Stimulated activated CD8-positive, alpha-beta memory T cell treated with anti-CD3 and anti-CD28 coated beads, Interleukin-12 subunit alpha, Interleukin-12 subunit beta, amount 100 ng/mL, for 24 hours (primary cell): ENCODE data around the gene CYP26A1.

Source experiments
- DNase-seq: peaks from one replicate; pipeline ENCODE4 v3.0.0-alpha.2; 2020; ENCODE audit errors: extremely low read depth

The CYP26A1 gene

DNA sequence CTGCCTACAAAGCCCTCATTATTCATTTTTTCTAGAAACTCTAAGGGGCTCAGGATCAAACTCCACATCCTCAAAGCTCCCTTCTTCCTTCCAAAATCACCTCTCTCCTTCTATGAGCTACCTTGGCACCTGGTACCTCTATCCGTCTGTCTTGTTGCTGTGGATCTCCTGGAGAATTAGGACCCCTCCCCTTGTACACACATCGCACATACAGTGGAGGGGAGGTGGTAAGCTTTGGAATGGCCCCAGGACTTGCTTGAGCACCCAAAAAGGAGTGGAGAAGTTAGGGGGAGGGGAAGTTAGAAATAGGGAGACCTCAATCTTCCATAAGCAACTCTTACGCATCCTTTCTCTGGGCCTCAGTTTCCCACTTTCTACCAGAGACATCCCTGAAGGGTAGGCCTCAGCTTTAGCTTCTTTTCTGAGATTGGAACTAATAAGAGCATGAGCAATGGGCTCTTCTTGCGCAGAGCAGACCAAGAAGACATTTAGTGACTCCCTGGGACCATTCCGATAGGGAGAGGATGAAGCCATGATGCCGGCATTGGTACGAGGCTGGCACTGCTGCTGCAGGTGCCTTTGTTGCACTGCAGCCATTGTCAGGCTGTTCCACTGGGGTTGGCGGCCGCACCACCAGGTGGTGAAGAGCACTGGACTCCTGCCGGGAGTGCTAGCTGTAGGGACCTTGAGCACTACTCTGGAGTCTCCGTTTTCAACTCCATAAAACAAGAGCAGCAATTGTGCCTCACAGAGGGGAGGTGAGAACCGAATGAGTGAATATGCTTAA, 8.6 kb upstream of the CYP26A1 start:
- no peak for DNase-seq

DNA sequence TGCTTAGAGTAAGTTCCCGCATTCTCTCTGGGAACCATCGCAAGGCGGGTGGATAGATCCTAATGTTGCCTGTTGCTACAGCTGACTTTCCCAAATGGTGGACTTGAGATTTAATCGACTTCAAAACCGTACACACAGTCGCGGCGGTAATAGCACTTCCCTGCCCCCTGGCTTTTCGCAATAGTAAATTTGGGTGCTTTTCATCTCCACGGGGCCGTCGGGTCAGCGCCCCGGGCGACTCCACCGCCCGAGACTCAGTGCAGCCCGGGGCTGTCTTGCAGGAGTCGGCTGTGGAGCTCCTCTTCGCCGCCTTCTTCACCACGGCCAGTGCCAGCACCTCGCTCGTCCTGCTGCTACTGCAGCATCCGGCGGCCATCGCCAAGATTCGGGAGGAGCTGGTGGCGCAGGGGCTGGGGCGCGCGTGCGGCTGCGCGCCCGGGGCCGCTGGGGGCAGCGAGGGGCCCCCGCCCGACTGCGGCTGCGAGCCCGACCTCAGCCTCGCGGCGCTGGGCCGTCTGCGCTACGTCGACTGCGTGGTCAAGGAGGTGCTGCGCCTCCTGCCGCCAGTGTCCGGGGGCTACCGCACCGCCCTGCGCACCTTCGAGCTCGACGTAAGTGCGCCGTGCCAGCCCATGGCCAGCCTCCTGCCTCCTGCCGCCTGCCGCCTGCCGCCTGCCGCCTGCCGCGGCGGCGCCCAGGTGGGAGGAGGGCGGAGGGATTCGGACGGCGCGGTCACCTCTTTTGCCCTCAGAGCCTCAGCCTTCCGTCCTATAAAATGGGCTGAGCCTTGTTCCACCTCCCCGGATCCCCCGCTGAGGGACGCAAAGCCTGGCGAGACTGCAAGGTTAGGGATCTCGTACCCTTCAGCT, 7.8 kb upstream of the CYP26A1 start:
- no peak for DNase-seq

DNA sequence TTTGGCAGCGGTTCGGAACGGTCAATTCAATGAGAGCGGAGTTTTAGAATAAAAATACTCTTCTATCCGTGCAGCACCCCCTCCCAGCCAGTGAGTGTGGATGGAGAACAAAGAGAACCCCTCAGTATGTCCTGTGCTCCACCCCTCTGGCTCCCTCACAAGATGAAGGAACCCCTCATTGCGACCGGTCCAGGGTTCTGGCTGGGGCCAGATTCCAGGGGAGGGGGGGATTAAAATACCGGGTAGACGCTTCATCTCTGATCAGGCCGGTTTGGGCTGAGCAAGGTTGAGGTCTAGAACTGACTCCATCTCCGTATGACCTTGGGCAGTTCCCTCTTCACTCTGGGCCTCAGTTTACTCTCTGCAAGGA, 7.2 kb upstream of the CYP26A1 start:
- no peak for DNase-seq

DNA sequence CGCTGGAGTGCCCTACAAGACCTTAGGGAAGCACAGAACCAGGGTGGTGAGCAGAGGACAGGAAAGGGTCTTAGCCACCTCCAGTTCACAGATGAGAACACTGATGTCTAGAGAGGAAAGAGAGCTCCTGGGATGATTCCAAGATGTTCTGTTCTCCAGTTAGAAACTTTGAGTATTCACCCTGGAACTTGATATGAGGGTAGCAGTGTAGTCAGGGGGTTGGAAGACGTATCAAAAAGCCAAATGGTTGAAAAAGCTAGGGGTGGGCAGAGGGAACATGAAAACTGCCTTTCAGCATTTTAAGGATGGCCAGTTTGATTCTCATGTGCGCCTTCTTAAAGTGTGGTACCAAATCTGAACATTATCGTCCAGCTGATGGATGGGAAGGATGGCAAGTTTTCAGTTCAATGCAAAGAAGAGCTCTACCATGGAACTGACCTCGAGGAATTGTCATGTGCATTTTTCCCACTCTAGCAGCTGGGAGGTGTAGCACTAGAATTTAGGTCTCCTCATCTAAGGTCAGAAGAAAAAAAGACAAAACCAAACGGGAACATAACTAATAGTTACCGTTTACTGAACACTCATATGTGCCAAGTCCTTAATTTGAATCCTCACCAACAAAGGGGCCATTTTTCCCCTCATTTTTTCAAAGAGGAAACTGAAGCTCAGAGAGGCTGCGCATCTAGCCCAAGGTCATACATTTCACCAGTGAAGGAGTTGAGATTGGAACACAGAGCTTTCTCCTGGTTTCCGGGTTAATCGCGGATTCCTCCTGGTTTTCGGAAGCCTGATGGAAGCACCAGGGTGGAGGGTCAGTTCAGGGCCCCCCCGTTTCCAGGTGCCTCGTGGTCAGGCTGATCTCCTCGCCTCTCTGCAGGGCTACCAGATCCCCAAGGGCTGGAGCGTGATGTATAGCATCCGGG, 6.0 kb upstream of the CYP26A1 start:
- no peak for DNase-seq

DNA sequence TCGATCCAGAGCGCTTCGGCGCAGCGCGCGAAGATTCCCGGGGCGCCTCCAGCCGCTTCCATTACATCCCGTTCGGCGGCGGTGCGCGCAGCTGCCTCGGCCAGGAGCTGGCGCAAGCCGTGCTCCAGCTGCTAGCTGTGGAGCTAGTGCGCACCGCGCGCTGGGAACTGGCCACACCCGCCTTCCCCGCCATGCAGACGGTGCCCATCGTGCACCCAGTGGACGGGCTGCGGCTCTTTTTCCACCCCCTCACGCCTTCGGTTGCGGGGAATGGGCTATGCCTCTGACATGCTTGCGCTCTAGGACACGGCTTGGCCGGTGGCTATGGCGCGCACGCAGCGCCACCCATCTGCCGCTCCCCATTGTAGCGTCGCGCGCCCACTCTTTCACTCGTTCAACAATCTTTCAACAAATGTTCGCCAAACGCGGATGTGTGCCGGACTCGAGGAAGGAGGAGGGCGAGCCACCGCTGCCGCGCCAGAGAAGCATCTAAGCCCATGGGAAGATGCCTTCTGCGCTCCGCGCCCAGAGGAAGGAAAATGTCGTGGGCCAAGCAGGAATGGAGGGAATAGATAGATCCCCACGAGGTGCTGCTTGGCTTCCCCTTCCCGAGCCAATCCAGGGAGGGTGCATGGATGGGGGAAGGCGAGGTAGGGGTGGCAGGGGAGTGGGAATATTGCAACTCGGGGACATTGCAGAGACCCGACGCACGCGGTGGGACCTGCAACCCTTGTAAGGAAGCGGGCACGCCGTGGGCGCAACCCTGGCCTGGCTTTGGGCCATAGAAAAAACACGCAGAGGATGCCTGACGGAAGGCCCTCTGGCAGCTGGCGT, 5.1 kb upstream of the CYP26A1 start:
- no peak for DNase-seq

DNA sequence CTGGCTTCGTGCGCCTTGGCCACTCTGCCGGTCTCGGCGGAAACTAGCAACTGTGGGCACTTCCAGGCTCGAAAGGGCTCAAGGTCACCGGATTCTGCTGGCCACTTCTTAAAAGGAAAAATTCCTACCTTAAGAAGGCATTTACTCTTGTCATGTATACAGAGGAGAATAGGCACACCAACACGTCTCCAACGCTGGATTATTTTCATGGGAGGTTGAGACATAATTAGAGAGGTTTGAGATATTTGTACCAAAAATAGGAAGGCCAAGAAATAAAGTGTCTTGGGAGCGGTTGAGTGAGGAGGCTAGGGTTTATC, 4.5 kb upstream of the CYP26A1 start:
- DNase-seq = no peak

DNA sequence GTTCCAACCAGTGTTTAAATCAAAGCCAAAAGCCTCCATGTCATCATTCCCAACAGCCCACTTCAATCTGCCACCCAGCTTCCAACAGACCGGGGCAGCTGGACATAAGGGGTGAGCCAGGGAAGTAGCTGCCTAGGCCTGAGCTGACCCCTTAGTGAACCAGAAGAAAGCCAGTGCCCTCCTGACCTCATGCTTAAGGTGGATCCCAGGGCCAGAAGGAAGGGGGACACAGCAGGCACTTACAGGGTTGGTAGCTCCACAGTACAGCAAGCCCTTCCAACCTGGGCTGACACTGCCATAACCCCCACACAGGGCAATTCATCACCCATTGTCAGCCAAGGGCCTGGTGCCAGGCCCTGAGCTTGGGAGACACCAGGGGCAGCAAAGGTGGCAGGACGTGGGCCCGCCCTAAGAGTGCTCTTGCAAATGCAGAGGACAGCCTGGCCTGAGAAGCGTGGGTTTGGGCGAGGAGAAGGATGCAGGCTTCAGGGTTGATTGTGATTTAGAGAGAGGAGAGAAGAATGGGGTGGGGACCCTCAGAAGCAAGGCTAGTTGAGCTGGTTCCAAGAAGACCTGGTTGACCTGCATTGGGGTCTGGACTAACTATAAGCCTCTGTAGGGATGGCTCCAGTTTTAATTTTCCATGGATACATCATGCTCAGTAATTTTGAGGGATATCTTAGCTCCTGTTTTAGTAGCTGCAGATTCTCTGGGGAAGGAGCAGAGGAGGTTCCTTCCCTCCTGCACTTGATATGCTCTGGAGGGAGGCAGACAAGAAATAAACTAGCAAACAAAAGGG, 3.1 kb upstream of the CYP26A1 start:
- DNase-seq = no peak

DNA sequence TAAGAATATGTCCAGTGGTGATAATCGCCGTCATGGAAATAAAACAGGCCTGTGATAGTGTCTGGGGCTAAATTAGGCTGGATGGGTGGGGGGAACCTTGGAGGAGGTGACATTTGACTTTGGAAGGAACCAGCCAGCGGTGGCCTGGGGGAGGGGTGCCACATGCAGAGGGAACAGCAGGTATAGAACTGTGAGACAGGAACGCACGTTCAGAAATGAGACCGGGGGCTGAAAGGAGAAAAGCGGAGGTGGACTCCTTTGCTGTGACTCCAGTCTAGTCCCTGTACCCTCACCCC, 2.6 kb upstream of the CYP26A1 start:
- no peak for DNase-seq

DNA sequence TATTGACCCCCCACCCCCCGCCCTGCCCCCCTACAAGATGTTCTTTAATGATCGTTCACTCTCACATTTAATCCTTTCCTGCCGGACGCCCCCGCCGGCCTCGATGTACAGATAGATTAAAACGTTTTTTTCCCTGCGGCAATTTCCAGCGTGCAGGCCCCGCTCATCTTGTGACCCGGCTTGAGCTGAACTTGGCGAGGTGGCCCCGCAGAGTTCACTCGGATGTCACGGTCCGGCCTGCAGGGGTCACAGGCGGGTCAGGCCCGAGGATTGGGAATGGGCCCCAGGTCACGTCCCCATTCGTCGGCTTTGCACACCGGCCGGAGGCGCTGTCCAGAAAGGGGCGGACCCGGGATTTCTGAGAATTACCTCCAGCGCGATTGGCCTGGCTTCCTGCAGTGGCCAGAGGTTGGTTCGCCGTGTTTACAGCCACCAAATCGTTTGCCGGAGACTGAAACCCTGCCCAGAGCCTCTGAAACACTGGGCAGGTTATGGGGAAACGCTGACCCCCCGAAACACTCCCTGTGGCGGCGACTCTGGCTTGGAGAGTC, 1.9 kb upstream of the CYP26A1 start:
- DNase-seq = no peak

DNA sequence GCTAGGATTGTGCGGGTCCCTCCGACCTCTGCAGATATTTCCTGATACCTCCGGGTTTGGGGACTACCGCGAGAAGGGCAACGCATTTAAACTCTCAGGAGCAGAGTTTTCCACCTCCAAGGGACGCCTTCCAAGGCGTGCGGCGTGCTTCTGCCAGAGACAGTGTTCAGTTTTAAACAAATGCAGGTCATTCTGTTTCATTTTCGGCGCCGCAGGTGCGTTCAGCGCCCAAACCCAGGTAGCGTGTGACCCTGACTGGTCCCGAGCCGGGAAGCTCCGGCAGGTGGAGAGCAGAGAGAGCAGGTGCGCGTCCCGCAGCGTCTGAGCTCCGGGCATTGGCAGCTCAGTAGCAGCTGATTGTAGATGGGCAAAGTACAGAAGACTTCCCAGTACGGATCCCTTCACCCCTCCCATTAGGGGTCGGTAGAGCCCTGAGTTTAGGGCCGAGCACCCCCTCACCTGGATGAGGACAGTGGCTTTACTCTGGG, 1.4 kb upstream of the CYP26A1 start:
- DNase-seq = no peak

DNA sequence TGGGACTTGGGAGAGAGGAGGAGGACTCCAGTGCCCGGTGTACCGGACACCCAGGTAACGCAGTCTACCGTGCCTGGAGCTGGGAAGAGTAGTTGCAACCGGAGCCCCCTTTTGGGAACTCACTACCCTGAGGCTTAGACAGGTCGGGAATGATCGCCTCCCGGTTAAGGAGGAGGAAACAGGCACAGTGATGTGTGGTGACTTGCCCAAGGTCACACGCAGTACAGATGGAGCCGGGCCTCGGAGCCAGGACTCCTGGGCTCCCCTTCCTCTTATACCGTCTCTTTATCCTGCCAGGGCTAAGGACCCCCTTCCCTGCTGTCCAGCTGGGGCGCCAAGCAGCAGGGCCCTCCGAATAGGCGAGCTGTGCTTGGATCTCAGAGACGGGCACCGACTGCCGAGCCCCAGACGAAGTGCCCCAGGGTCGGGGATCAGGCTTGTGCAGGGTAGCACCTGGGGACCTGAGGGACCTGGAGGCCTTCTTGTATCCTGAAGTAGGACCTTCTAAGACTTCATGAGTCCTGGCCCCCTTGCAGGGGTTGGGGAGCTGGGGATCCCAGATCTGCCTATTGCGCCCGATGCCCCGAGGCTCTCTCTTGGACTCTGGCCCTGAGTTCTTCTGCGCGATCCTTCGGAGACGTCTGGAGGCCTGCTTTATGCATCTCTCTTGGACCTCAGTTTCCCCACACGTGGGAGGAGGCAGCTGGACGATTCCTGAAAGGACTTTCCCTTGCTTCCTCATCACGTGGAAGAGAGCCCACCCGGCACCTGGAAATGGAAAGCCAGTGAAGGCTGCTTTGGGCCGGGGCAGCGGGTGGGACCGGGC, 767 bp upstream of the CYP26A1 start:
- DNase-seq = no peak

DNA sequence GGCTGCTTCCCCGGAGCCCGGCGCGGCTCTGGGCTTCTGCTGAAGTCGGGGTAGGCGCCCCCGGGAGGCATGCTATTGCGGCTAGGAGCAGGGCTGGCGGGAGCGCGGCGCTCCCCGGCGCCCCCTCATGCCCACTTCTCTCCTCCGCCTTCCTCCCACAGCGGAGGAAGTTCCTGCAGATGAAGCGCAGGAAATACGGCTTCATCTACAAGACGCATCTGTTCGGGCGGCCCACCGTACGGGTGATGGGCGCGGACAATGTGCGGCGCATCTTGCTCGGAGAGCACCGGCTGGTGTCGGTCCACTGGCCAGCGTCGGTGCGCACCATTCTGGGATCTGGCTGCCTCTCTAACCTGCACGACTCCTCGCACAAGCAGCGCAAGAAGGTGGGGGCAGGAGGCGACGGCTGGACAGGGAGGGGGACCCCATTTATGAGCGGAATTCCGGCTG, 479 bp downstream of the CYP26A1 start:
- no peak for DNase-seq

DNA sequence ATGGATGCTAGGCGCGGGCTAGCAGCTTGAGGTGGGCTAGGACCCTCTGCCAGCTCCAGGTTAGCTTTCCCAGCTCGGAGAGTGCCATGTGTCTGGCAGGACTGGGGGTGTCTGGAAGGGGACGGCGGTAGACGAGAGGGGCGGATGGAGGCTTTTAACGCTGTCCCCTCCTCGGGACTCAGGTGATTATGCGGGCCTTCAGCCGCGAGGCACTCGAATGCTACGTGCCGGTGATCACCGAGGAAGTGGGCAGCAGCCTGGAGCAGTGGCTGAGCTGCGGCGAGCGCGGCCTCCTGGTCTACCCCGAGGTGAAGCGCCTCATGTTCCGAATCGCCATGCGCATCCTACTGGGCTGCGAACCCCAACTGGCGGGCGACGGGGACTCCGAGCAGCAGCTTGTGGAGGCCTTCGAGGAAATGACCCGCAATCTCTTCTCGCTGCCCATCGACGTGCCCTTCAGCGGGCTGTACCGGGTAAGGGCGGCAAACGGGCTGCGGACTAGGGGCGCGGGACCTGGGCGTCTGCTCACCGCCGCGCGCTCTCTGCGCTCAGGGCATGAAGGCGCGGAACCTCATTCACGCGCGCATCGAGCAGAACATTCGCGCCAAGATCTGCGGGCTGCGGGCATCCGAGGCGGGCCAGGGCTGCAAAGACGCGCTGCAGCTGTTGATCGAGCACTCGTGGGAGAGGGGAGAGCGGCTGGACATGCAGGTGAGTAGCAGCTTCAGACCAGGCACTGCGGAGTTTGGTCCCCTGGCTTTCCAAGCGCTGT, 1.1 kb downstream of the CYP26A1 start:
- DNase-seq = no peak

DNA sequence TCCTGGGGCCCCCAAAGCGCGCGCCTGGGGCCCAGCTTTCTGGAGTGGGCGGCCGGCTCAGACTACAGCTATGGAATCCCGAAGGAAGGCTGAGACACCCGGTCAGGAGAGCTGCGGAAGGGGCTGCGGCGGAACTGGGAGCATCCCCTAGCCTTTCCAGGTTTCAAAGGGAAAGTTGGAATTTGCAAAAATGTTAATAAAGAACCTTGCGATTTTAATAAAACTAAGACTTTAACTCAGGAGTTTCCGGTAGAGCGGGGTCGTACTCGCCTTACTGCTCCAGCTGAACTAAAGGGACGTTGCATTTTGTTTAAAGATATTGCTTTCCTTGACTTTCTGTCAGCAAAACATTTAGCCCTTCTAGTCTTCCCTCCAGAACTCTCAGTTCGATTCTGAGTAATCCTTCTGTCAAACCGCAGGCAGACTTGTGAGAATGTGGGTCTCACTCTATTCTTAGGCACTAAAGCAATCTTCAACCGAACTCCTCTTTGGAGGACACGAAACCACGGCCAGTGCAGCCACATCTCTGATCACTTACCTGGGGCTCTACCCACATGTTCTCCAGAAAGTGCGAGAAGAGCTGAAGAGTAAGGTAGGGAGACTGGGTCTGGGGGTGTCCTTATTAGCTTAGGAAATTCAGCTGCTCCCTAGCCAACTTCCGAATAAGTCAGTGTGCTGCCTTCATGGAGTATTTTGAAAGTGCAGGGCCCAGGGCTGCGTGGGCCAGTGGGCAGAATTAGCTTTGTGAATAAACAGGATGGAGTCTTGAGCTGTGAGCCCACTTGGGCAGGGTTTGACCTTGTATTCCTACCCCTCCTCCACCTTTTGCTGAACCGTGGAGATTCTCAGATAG, 1.9 kb downstream of the CYP26A1 start:
- no peak for DNase-seq

DNA sequence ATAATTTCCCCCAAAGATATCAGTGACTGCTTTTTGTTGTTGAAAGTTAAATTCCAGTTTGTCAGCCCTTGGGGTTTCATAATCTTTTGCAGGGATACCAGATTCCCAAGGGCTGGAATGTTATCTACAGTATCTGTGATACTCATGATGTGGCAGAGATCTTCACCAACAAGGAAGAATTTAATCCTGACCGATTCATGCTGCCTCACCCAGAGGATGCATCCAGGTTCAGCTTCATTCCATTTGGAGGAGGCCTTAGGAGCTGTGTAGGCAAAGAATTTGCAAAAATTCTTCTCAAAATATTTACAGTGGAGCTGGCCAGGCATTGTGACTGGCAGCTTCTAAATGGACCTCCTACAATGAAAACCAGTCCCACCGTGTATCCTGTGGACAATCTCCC, 3.2 kb downstream of the CYP26A1 start:
- no peak for DNase-seq

DNA sequence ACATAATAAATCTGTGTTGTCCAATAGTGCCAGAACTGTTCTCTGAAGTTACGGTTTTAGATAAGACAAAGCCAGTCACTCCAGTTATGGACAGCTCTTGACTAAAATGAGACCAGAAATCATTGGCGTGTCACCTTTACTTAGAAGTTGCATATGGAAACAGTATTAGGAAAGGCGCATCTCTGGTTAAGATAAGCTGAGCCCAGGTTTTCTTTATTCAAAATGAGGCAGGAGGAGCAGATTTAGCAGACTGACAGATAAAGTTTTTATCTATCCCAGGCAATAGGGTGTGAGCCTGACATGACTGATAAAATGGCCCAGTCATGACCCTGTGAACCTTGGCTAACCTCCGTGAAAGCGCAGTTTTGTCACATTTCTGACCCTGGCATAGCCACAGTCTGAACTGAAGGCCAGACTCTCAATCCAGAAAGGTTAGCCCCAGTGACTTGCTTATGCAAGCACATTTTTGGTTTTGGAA, 4.2 kb downstream of the CYP26A1 start:
- no peak for DNase-seq

DNA sequence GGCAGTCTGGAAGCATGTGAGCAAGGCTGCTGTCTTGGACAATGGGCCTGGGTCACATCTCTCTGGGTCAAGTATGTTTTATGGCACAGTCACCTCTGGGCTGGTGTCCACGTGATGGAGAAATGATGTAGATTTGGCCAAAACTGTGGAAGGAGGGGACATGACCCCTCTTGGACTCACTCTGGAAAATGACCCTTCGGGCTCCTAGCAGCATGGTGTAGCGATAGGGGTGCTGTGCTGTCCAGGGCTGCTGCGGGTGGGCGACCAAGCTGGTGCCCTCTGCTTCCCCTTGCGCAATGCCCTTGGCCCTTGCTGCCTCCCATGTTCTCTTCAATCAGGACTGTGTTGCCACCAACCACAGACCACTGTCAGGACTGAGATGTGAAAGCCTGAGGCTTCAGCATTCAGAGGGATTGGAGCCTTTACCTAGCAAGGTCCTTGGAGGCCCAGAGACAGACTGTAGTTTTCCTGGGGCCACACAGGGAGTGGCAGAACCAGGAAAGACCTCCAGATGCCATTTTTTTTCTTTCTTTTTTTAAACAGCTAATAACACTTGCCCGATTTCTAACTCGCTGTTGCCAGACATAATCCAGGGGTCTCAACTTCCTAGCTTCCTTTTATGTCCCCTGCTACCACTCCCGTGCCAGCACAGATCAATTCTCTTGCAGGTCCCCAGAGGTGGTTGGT, 6.1 kb downstream of the CYP26A1 start:
- no peak for DNase-seq
